GM19438 (cell line): ENCODE data around the gene BTG2.

Experiments used
- ATAC-seq: cut with Tn5 transposase; IDR thresholded peaks from one replicate; pipeline ENCODE4 v1.9.1; 2021; ENCODE audit warnings: low read depth; ENCODE audit not compliant: unreplicated experiment

Gene BTG2

GRCh38 chr1:203335503-203335902 is 30.2 kb downstream of the BTG2 start:
- no peak for ATAC-seq

GRCh38 chr1:203336097-203336496 is 30.8 kb downstream of the BTG2 start:
- ATAC-seq, result no peak

GRCh38 chr1:203338335-203339036 is 33.2 kb downstream of the BTG2 start:
- no peak for ATAC-seq

- no peak for ATAC-seq
Observed at GRCh38 chr1:203340112-203340790, 34.9 kb downstream of the BTG2 start.

GRCh38 chr1:203342192-203342940 is 37.0 kb downstream of the BTG2 start:
- no peak for ATAC-seq

- no peak for ATAC-seq
Observed at GRCh38 chr1:203343956-203344754, 38.8 kb downstream of the BTG2 start.

GRCh38 chr1:203346060-203346768 is 40.9 kb downstream of the BTG2 start:
- no peak for ATAC-seq

- no peak for ATAC-seq
Observed at GRCh38 chr1:203346769-203347102, 41.4 kb downstream of the BTG2 start.

- no peak for ATAC-seq
Observed at GRCh38 chr1:203349166-203349565, 43.8 kb downstream of the BTG2 start.

- no peak for ATAC-seq
Observed at GRCh38 chr1:203349773-203350524, 44.6 kb downstream of the BTG2 start.

GRCh38 chr1:203351037-203351625 is 45.8 kb downstream of the BTG2 start, which contains the start of gene FMOD:
Gene FMOD, minus strand, starts transcription at chr1:203351122. Its CDS starts 2,852 bp downstream, at chr1:203348270.
- ATAC-seq, result no peak

GRCh38 chr1:203353486-203353885 is 48.2 kb downstream of the BTG2 start:
- ATAC-seq, result no peak

GRCh38 chr1:203354246-203354645 is 48.9 kb downstream of the BTG2 start:
- ATAC-seq, result no peak

- ATAC-seq, result no peak
Observed at GRCh38 chr1:203359010-203359571, 53.8 kb downstream of the BTG2 start.
